ENCODE results near the gene ARFRP1.

ARFRP1 gene, protein sequence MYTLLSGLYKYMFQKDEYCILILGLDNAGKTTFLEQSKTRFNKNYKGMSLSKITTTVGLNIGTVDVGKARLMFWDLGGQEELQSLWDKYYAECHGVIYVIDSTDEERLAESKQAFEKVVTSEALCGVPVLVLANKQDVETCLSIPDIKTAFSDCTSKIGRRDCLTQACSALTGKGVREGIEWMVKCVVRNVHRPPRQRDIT

DNA sequence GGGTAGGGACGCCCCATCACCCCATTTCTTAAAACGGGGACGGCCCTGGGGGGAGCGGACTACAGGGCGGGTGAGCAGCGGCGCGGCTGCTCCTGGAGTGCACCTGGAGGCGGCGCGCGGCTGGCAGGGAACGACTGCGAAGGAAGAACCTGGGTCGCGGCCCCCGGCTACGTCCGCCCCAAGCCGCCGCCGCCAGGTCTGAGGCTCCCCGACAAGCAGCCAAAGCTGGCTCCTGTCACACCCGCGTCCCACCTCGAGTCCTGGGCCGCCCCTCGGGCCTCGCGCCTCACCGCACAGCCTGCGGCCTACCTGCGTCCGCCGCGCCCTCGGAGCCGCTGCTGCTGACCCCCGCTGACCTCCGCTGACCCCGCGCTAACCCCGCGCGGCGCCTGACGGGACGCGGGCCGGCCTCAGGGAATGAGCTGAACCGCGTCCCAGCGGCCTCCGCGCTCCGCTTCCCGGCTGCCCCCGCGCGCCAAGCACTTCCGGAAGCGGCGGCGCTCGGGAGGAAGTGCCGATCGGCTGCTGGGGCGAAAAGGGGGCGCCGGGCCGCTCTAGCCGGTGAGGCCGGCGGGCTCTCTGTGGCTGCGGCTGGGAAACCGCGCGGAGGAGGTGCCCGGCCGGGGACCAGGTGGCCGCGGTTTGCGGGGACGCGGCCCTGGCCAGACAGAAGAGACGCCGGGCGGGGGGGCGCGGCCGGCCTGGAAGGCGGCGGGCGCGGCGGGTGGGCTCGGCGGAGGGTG lies at the start of gene ARFRP1, which contains the start of gene ZGPAT:
Gene ARFRP1 (minus strand): TSS at position 419 of the 743 bp plus-strand sequence. CDS start 885 bp downstream, outside the sequence.
Gene ZGPAT (plus strand): TSS at position 482 of the 743 bp plus-strand sequence. CDS start 542 bp downstream, outside the sequence.
- peak; percentile 58 for DNase-seq

DNA sequence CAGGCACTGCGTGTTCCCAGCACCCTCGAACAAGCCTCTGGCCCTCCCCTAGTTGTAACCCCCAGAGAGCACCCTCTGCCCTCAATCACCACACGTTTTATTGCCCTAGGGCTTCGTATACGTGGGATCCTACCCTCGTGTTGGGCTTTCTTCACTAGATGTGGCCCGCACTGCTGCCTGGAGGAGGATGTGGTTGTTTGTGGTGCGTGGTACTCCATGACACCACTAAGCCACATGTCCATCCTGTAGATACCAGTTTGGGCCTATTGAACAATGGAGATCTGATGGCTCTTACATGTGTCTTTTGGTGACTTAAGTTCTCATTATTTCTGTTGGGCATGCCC lies 48.8 kb upstream of the ARFRP1 start:
- no peak for DNase-seq

DNA sequence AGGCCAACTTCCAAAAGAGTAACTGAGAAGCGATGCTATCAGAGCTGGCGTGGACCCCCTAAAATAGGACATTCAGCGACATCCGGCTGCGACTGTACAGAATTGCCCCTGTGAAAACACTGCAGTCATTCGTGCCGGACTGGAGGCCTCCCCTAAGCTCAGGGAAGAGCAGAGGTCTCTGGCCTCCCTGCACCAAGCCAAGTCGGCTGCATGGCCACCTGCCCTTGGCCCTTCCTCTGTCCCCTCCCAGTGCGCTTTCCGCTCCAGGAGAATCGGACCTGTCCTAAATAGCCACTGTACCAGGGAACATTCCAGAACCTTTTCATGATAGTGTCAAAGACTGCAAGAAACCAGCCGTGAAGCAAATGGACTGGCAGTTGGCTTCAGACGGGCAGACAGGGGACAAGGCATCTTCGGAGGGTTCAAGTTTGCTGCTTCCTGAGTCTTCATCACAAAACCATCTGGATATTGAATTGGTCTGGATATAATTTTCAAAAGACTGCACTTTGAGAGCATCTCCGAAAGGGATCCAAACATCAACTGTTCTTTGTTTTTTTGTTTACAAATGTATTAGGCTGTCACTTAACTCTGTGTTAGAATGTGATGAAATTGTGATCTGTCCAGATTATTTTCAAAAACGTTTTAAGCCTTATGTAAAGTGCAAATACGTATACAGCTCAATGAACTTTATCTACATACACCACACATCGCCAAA lies 48.3 kb upstream of the ARFRP1 start:
- DNase-seq, result no peak

DNA sequence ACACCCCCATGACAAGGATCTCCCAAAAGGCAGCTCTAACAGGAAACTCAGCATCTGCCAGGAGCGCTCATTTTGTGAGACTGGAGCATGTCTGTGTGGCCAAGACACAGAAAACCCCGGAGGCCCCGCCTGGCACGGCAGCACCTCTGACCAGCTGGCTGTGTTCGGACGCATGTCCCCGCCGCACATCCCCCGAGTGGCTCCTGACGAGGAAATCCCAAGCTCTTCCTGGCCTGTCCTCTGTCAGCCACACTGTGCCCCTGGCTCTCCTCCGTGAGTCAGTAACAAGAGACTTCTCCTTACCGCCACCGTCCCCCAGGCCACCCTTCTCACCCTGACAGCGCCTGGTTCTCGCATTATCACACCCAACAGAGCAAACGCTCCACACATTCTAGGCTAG lies 46.2 kb upstream of the ARFRP1 start:
- DNase-seq, result no peak

DNA sequence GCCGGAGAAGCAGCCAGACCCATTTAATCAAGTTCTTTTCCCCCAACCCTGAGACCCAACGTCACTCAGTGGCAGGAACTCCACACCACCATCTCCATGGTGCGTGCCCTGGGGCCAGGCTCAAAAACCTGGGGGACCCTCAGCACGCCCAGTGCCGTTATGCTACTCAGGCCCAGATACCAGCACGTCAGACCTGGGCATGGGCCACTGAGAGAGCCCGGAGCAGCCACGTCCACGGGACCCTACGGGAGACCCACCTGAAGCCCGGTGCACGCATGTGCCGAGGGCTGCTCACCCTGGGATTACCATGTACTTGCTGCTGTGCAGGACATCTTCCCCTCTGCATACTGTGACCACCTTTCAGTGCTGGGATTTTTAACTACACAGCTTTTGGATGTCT lies 45.6 kb upstream of the ARFRP1 start:
- no peak for DNase-seq

DNA sequence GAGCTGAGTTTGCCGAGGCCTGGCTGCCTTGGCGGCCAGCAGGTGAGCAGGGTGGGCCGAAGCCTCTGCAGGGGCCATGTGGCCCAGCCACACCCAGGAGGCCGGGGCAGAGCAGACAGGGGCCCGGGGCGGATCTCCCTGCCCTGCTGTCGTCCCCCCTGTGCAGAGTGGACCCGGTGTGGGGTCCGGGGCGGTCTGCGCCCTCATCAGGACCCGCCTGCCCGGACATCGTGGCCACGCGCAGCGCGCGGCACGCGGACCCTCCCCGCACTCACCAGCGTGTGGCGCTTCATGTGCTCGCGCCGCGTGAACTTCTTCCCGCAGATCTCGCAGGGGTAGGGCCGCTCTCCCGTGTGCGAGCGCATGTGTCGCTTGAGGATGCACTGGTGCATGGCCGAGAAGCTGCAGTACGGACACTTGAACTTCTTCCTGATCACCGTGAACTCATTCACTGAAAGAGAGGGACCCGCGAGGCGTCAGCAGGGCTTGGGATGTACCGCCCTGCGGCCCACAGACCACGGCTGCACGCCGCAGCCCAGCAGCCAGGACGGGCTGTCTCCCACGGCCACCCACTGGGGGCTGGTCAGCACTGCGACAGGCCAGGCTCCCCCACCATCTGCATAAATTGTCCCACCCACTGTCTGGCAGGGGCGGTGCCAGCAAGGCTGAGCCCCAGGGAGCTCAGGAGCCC lies 44.8 kb upstream of the ARFRP1 start:
- no peak for DNase-seq

DNA sequence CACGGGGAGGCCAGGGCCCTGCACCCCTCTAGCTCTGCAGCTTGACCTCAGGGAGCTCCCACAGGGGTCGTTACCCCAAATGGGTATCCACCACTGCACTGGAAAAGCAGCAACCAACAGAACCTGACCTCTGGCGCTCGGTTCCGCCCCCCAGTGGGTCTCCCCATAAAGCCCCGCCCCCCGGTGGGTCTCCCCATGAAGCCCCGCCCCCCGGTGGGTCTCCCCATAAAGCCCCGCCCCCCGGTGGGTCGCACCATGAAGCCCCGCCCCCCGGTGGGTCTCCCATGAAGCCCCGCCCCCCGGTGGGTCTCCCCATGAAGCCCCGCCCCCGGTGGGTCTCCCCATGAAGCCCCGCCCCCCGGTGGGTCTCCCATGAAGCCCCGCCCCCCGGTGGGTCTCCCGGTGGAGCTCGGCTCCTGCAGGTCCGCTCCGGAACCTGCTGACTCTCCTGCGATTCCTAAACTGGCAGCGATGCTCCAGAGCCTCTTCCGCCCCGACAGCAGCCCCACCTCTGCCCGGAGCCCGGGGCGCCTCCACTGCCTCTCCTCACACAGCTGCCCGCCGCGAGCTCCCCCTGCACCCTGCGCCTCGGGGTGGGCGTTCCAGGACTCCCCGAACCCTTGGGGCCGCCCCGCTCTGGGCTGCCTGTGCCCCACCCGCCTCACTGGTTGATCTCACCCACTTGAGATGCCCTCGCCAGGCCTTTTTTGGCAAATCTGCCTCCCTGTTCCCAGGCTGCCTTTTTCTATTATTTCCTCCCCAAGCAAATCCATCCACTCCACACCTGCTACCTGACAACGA lies 43.9 kb upstream of the ARFRP1 start:
- no peak for DNase-seq

DNA sequence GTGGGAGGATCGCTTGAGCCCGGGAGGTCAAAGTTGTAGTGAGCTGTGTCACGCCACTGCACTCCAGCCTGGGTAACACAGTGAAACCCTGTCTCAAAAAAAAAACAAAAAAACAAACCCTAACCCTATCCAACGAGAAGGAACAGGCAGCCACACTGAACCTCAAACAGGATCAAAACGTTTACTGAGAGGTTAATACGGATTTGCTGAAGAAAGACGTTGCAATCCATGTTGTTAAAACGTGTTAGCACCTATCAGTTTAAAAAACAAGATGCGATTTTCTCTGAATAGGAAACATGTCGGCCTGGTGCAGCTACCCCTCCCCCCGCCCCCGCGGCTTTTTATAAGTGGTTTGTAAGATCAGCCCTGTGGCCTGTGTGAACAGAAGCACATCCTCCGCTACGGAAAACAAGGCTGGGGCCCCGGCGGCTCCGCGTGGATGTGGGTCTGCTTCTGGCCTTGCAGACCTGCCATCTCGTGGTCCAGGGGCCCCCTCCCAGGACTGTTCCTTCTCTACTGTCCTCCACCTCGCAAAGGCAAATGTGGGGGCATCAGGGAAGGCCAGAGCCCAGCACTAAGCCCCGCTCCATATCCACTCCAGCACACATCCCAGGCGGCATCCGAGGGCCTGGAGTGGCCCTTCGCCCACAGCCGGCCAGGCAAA lies 43.2 kb upstream of the ARFRP1 start:
- no peak for DNase-seq

DNA sequence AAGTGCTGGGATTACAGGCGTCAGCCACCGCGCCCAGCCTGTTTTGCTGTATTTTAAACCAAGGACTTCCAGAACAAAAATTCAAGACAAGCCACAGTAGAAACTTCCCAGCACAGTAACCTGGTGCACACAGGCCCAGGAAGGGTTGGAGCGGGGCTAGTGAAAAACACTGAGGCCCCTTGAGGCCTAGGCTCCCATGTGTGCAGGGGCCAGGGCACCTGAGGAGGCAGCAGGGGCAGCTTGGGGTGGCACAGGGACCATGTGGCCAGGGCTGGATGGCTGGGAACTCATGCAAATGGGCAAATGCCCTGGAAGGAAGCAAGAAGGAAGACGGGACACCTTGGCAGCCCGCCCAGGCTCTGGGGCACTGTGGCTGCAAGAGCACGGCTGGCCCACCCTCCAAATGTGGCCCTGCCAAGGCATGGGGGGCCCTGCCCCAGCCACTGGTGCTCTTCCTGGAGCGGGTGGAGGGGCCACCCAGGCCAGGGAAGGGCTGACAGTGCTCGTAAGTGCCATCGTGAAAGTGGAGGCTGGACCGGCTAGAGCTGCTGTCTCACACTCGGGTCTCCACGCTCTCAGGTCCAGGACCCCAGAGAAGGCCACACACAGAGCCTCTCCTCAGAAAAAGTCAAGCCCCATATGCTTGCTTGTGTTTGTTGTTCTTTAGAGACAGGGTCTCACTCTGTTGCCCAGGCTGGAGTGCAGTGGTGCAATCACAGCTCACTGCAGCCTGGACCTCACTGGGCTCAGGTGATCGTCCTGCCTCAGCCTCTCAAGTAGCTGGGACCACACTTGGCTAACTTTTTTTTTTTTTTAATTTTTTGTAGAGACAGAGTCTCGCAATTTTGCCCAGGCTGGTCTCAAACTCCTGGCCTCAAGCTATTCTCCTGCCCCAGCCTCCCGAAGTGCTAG lies 42.1 kb upstream of the ARFRP1 start:
- no peak for DNase-seq

DNA sequence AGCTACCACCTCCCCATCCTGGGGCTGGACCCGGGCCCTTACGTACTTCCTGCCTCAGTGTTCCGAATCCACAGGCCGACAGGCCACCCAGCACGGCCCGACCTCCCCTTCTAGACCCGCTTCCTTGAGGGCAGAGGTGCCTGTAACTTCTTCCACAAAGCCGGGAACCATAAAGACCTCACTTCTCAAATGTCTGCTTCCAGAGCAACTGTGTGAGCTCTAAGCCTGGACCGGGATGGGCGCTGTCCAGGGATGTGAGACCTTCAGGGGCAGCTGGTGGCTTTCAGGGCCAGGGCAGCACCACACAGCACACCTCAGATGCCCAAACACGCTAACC lies 41.1 kb upstream of the ARFRP1 start:
- DNase-seq, result no peak

DNA sequence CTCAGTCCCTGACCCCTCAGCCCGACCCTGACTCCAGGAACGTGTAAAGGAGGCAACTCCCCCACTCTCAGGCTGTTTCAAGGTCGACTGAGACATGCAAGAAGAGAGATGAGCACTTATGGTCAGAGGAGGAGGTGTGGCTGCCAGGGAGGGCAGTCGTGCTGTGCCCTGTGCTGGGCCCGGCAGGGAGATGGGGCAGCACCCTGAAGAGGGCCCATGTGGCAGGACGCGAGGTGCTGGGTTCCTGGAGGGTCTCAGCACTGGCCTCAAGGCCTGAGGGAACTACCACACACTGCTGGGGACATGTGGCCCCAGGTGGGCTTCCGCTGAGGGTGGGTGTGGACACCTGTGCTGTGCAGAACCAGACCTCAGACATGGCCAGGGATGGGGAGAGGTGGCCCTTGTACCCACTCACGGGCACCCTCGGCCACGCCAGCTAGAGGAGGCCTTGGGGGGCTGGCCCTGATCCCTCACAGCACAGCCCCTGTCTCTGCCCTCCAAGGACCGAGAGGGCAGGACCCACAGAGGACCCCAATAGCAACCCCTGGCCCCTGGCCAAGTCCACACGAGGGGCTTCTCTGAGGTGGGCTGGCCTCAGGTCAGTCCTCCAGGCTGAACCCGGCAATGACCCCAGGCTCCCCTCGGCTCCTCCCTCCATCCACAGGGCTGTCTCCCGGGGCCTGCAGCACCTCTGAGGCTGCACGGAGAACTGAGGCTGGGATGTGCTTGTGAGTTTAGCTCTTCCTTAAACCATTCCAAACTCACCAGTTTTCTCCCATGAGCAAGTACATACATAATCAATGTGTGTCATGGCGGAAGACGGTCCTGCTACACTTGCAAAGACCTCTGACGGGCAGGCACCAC lies 40.5 kb upstream of the ARFRP1 start:
- DNase-seq, result no peak

DNA sequence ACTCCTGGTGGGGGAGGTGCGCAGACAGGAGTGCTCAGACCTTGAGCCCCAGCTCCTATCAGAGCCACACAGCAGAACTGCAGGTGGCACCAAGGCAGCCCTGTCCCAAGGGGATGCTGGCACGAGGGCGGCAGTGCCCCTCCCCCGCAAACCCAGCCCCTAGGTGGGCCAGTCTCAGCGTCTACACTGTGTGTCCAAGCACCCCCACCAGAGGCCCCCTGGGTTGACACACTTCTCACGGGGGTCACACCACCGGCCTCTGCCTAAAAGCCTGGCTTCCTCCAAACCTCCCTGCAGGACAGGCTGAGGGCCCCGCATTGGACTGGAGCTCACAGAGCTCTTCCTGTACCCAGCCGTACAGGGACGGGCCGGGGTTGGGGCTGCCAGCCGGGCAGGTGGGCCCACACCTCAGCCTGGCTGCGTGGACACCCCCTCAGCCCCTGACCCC lies 39.9 kb upstream of the ARFRP1 start:
- no peak for DNase-seq

DNA sequence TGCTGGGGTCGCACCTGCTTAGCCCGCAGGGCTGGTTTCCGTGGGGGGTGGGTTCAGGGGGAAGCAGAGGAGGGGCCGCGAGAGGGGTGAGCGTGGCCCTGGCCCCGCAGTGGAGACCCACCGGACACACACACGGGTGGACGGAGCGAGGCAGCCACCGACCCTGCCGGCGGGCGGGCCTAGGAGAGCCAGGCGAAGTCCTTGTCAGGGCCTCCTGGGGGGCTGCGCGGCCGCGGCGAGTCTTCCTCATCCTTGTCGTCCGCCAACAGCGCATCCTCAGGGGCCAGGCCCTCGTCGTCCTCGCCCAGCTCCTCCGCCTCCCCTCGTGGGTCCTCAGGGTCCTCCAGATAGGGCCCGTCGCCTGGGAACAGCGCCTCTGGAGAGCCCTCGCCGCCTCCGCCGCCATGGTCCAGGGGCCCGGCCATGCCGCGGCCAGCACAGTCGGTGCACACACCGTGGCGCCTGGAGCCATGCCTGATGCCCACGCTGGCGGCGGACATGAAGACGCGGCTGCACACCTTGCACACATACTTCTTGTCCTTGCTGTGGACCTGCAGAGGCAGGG lies 39.1 kb upstream of the ARFRP1 start:
- DNase-seq, result no peak

DNA sequence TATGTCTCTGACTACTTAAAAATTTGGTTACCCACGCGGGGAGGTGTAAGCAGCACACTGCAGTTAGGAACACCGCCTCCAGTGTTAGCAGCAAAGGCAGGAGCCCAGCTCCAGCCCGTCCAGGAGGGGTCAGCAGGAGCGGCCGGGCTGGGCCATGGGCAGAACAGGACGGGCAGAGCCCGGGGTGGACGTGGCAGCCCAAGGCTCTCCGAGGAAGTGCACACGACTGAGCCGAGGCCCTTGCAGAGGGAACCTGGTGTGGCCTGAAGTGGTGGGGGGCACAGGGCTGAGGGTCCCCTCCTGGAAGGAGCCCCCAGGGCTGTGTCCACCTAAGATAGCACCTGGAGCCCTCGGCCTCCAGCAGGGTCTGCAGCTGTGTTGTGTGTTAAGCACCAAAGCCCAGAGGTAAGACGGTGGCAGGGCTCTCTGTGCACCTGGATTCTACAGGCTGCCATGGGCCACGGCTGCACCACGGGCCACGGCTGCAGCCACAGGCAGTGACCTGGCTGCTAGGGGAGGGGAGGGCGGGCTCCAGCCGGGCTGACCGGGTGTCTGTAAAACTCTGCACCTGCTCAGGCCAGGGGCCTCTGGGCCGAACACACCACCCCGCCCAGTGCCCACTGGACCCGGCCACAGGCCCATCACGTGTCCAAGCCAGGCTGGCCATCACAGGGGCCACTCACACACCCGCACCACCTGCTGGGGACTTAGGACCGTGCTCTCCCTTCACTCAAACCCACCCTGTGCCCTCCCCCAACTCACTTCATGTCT lies 38.4 kb upstream of the ARFRP1 start:
- DNase-seq, result no peak

DNA sequence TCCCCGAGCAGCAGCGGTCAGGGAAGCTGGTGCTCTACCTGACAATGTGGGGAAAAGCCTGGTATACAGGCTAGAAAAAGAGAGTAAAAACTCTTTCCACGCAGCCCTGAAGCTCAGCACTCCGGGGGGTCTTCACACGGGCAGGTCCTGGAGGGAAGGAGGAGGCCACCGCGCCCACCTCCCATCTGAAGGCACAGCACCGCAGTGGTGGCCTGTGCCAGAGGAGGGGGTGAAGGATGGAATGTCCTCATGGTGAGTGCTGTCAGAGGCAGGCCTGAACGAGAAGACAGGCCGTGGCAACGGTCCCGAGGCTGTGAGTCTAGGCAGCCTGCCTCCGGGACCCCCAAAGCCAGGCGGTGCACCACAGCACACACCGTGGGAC lies 37.6 kb upstream of the ARFRP1 start:
- DNase-seq, result no peak

DNA sequence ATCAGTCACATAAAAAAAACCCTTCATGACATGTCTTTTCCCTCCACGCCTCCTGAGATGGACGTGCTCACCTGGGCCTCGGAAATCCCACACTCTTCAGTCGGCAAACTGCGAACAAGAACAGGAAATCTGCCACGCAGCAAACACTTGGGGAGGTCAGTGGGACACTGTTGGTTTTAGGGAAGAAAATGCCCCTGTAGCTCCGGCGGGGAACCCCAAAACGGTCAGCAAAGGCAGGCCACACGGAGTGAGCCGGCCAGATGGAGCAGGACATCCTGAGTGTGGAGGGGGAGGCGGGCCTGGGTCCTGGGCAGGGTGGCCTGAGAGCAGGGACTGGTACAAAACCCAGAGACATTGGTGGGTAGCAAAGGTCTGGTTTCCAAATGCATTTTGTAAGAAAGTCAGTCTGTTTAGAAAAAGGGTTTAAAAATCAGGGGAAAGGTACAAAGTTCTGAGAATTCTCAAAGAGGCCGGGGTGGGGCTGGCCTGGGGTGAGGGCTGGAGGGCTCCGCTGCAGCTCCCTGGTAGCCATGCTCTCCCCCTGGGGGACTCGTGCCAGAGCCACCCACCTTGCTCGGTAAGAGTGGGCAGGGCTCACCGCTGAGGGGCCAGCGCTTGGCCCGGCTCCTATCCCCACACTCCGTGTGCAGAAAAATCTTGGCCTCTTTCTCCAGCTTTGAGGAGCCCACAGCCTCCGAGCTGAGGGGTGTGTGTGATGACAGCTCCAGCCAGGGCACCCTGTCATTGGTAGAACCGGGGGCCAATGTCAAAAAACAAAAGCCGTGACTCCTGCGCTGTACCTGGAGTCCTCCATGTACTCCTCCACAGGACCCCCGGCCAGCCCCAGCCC lies 37.0 kb upstream of the ARFRP1 start:
- DNase-seq, result no peak

DNA sequence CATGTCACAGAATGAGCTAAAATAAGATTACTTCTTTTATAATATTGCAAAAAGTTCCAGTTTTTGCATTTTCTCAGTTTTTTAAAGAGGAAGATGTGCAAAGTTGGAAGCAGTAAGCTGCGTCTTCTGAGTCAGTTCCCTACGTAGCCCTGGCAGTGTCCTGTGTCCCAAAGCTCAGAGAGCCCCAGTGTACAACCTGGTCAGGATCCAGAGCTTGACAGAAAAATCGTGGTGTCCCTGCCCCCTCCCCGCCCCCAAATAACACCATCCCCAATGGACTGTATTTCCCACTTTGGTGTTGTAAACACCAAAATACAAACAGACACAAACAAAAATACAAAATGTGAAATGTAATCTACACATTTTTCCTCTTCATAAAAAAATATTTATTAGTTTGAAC lies 36.4 kb upstream of the ARFRP1 start:
- no peak for DNase-seq

Measured in DMS 273 treated with DMSO at 0.1 percent for 48 hours (cell line).